ENCODE measurements around the gene ABAT.

- TF ChIP-seq POLR2A (IDR thresholded peaks at IDR 0.05) (no peak), POLR2AphosphoS5 (IDR thresholded peaks at IDR 0.05) (no peak)
- TF ChIP-seq, protein P1, sequence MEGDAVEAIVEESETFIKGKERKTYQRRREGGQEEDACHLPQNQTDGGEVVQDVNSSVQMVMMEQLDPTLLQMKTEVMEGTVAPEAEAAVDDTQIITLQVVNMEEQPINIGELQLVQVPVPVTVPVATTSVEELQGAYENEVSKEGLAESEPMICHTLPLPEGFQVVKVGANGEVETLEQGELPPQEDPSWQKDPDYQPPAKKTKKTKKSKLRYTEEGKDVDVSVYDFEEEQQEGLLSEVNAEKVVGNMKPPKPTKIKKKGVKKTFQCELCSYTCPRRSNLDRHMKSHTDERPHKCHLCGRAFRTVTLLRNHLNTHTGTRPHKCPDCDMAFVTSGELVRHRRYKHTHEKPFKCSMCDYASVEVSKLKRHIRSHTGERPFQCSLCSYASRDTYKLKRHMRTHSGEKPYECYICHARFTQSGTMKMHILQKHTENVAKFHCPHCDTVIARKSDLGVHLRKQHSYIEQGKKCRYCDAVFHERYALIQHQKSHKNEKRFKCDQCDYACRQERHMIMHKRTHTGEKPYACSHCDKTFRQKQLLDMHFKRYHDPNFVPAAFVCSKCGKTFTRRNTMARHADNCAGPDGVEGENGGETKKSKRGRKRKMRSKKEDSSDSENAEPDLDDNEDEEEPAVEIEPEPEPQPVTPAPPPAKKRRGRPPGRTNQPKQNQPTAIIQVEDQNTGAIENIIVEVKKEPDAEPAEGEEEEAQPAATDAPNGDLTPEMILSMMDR (IDR thresholded peaks at IDR 0.05), result no peak
These were observed 120.7 kb downstream of the ABAT start for GRCh38 chr16:8795091-8795490.
